SK-N-SH treated with all-trans-retinoic acid at 6 μM for 48 hours (cell line): ENCODE results near the gene RPS23.

ENCODE experiments used
- TCF4 ChIP-seq: fragments of 250-450 bp; sonication (Bioruptor Pico); IDR thresholded peaks from 2 replicates; pipeline ENCODE4 v1.8.0; 2021; ENCODE audit warnings: mild to moderate bottlenecking, moderate library complexity, borderline replicate concordance
- TOX ChIP-seq: fragments of 250-450 bp; sonication (Bioruptor Pico); IDR thresholded peaks from 2 replicates; pipeline ENCODE4 v1.8.0; 2021; ENCODE audit warnings: mild to moderate bottlenecking, moderate library complexity, borderline replicate concordance

DNA sequence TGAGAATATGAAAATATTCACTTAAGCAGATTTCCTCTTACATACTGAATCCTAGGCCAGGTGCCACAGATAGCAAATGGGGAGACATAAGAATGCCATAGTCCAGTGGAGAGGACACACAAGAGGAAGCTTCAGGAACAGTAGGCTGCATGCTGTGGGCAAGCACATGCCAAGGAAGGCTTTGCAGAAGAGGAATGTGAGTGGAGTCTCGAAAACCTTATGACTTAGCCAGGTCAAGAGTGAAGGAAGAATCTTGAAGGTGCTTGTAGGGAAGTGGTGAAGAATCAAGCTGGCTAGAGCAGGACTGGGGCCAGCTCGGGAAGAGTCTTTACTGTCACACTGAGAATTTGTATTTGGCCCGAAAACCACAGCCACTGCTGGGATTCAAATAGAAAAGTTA lies 20.4 kb downstream of the RPS23 start:
- no peak for TF ChIP-seq TOX (CRISPR knock-in tag)
- TF ChIP-seq TCF4 (CRISPR knock-in tag), result no peak
